Caco-2 (cell line): ENCODE measurements around the gene PIBF1. TPM values are rescaled to one million over a fixed set of nuclear protein-coding genes. Genes with fewer than 3 reads are reported as not detected.

Experiments used
- BruUV-seq: library from RNA; stranded (reverse); fragments of 400-500 nt; replicated peaks from 2 replicates; lab custom pipeline; 2021; lab: Mats Ljungman, UMichigan
- CTCF ChIA-PET: fragments of 300-600 bp; sonication (Branson Sonifier 250); formaldehyde crosslinking; loops from one replicate; lab custom pipeline; 2022; ENCODE audit warnings: antibody characterized with exemption; lab: Charles Lee
- POLR2A ChIA-PET: fragments of 300-600 bp; sonication (Branson Sonifier 250); formaldehyde crosslinking; loops from one replicate; lab custom pipeline; 2022; ENCODE audit warnings: antibody characterized with exemption; lab: Charles Lee
- DNase-seq, 2 experiments: peaks; one replicate each; pipeline versions ENCODE4 v3.0.0 to v3.0.0-alpha.2; 2020 to 2022
- H3K27me3 ChIP-seq: replicated peaks from 2 replicates; pipeline ENCODE4 v1.6.0; 2011; ENCODE audit warnings: low read length; ENCODE audit not compliant: control insufficient read depth, insufficient read depth
- H3K36me3 ChIP-seq: 2 replicates; pipeline ENCODE4 v1.5.1; 2011; ENCODE audit warnings: low read length; ENCODE audit not compliant: control insufficient read depth, insufficient read depth
- H3K4me1 ChIP-seq: fragments of 250-450 bp; sonication (Bioruptor Pico); 2 replicates; pipeline ENCODE4 v1.5.1; 2020; ENCODE audit warnings: mild to moderate bottlenecking
- H3K4me3 ChIP-seq: 2 replicates; pipeline ENCODE4 v1.5.1; 2011; ENCODE audit warnings: low read depth, mild to moderate bottlenecking, control low read depth, low read length
- H3K9me3 ChIP-seq: fragments of 250-450 bp; sonication (Bioruptor Pico); 2 replicates; pipeline ENCODE4 v1.5.1; 2020; ENCODE audit warnings: mild to moderate bottlenecking, moderate library complexity
- H3K27ac Mint-ChIP-seq: one replicate; pipeline ENCODE4 v1.8.0; 2022; ENCODE audit warnings: mixed read lengths; ENCODE audit not compliant: unreplicated experiment
- H3K27me3 Mint-ChIP-seq: one replicate; pipeline ENCODE4 v1.8.0; 2022; ENCODE audit warnings: mixed read lengths; ENCODE audit not compliant: insufficient read depth, unreplicated experiment
- H3K36me3 Mint-ChIP-seq: one replicate; pipeline ENCODE4 v1.8.0; 2022; ENCODE audit warnings: mild to moderate bottlenecking, mixed read lengths; ENCODE audit not compliant: insufficient read depth, unreplicated experiment
- H3K4me1 Mint-ChIP-seq: one replicate; pipeline ENCODE4 v1.8.0; 2022; ENCODE audit warnings: low read depth, mixed read lengths; ENCODE audit not compliant: unreplicated experiment
- H3K4me3 Mint-ChIP-seq: one replicate; pipeline ENCODE4 v1.8.0; 2022; ENCODE audit warnings: mild to moderate bottlenecking, moderate library complexity, mixed read lengths; ENCODE audit not compliant: unreplicated experiment
- H3K9me3 Mint-ChIP-seq: one replicate; pipeline ENCODE4 v1.8.0; 2022; ENCODE audit warnings: mixed read lengths; ENCODE audit not compliant: unreplicated experiment
- intact Hi-C: fragments of 100-400 bp; cut with micrococcal nuclease; formaldehyde crosslinking; loops from one replicate; pipeline ENCODE4 v1.10.0; 2022; ENCODE audit not compliant: unreplicated experiment
- total RNA-seq: library from RNA; stranded (reverse); gene quantifications from 2 replicates; pipeline ENCODE4 v1.2.3, GENCODE V29; 2022
- TF ChIP-seq, protein P1 (sequence below), 2 experiments: fragments of 200-600 bp in 1 of 2; IDR thresholded peaks; 1 replicate in 1 of 2; 2 replicates in 1 of 2; pipeline versions ENCODE4 v1.5.1 to v1.8.0; 2011 to 2022; ENCODE audit warnings: antibody characterized with exemption in 1 of 2, control low read depth in 1 of 2, inconsistent platforms in 1 of 2, low read depth in 1 of 2, low read length in 1 of 2, mild to moderate bottlenecking in 1 of 2, moderate library complexity in 1 of 2; ENCODE audit not compliant: insufficient read depth in 1 of 2, severe bottlenecking in 1 of 2, unreplicated experiment in 1 of 2

PIBF1 gene
- total RNA-seq, 1 experiment from 2014 or later: 13.4 TPM

DNA sequence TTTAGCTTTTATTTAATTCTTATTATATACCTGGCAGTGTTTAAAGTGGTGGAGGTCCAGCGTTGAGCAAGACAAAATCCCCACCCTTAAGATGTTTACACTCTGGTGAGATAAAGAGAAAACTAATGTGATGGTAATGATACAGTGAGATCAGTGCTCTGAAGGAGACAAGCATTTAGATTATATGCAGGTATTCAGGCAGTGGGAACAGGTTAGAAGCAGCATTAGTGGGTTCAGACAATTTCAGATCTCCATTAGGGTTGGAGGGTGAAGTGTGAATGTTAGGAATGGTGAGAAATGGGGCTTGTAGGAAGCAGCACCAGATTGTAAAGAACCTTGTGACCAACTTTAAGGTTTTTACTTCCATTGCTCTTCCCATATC, 39.0 kb downstream of the PIBF1 start:
- Mint-ChIP-seq H3K4me3 (no peak overlapping the region), H3K9me3 (no peaks in the 10 kb centered on the region), H3K36me3 (peaks cover 12% of the 10 kb centered on the region), H3K27me3 (no peaks in the 10 kb centered on the region), H3K27ac (no peak overlapping the region), H3K4me1 (no peaks in the 10 kb centered on the region)
- no peaks in the 10 kb centered on the region for H3K27me3 ChIP-seq
- TF ChIP-seq, protein P1, sequence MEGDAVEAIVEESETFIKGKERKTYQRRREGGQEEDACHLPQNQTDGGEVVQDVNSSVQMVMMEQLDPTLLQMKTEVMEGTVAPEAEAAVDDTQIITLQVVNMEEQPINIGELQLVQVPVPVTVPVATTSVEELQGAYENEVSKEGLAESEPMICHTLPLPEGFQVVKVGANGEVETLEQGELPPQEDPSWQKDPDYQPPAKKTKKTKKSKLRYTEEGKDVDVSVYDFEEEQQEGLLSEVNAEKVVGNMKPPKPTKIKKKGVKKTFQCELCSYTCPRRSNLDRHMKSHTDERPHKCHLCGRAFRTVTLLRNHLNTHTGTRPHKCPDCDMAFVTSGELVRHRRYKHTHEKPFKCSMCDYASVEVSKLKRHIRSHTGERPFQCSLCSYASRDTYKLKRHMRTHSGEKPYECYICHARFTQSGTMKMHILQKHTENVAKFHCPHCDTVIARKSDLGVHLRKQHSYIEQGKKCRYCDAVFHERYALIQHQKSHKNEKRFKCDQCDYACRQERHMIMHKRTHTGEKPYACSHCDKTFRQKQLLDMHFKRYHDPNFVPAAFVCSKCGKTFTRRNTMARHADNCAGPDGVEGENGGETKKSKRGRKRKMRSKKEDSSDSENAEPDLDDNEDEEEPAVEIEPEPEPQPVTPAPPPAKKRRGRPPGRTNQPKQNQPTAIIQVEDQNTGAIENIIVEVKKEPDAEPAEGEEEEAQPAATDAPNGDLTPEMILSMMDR (IDR thresholded peaks at IDR 0.05; ENCODE audit: insufficient read depth in 1 of 2, low read depth in 1 of 2, low read length in 1 of 2, severe bottlenecking in 1 of 2, unreplicated experiment in 1 of 2): no peak
- H3K9me3 ChIP-seq: no peaks in the 10 kb centered on the region
- intact Hi-C loops: no loop called here
- no peak for DNase-seq
- no peaks in the 10 kb centered on the region for H3K36me3 ChIP-seq
- CTCF ChIA-PET: no interaction called here
- POLR2A ChIA-PET: no interaction called here
- no peak overlapping the region for H3K4me3 ChIP-seq
- H3K4me1 ChIP-seq: no peaks in the 10 kb centered on the region
- BruUV-seq: no TSS peak

DNA sequence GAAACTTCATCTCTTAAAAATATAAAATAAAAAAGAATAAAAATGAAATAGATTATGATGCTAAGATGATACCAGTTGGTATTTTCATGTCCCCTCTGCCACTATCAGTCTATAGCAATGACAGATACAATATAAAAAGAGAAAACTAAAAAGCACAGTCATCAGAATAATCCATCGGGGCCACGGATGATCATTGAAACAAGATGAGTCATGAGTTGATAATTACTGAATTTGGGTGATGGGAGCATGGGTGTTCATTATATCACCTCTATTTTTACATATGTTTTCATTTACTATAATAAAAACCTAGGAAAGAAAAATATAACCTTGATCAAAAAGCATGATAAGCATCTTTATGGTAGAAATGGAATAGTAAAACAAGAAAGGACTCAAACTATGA, 41.1 kb downstream of the PIBF1 start:
- no peaks in the 10 kb centered on the region for H3K9me3 ChIP-seq
- H3K36me3 ChIP-seq: no peaks in the 10 kb centered on the region
- no peak for DNase-seq
- no peaks in the 10 kb centered on the region for H3K9me3 Mint-ChIP-seq
- no peaks in the 10 kb centered on the region for H3K27me3 Mint-ChIP-seq
- no peaks in the 10 kb centered on the region for H3K27me3 ChIP-seq
- H3K4me3 Mint-ChIP-seq: no peak overlapping the region
- intact Hi-C loops: no loop called here
- no TSS peak for BruUV-seq
- ChIA-PET CTCF (no interaction called here), POLR2A (no interaction called here)
- TF ChIP-seq, protein P1 (IDR thresholded peaks at IDR 0.05; ENCODE audit: insufficient read depth in 1 of 2, low read depth in 1 of 2, low read length in 1 of 2, severe bottlenecking in 1 of 2, unreplicated experiment in 1 of 2): no peak
- no peaks in the 10 kb centered on the region for H3K4me1 Mint-ChIP-seq
- H3K4me1 ChIP-seq: peaks cover 9% of the 10 kb centered on the region; the same call in 1 of the 2 replicates
- H3K27ac Mint-ChIP-seq: no peak overlapping the region
- peaks cover 18% of the 10 kb centered on the region for H3K36me3 Mint-ChIP-seq
- no peak overlapping the region for H3K4me3 ChIP-seq

DNA sequence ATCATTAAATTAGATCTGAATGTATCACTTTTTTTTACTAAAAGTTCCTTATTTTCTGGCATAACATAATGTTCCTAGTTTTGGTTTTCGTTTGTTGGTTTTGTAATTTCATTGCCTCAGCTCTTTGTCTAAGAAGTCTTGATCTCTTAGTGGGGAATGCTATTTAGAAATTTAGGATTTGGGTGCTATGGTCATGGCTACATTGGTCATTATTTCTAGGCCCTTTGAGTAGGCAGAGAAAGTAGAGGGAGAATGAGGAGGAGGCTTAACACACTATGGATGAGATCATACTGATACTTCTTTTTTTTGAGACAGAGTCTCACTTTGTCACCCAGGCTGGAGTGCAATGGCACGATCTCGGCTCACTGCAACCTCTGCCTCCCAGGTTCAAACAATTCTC, 41.8 kb downstream of the PIBF1 start:
- BruUV-seq: no TSS peak
- Histone ChIP-seq H3K4me3 (no peak overlapping the region), H3K27me3 (no peaks in the 10 kb centered on the region), H3K9me3 (no peaks in the 10 kb centered on the region), H3K4me1 (peaks cover 9% of the 10 kb centered on the region; the same call in 1 of the 2 replicates), H3K36me3 (no peaks in the 10 kb centered on the region)
- no peak overlapping the region for H3K4me3 Mint-ChIP-seq
- TF ChIP-seq, protein P1 (IDR thresholded peaks at IDR 0.05; ENCODE audit: insufficient read depth in 1 of 2, low read depth in 1 of 2, low read length in 1 of 2, severe bottlenecking in 1 of 2, unreplicated experiment in 1 of 2): no peak
- H3K27ac Mint-ChIP-seq: no peak overlapping the region
- H3K9me3 Mint-ChIP-seq: no peaks in the 10 kb centered on the region
- no peaks in the 10 kb centered on the region for H3K27me3 Mint-ChIP-seq
- ChIA-PET POLR2A (no interaction called here), CTCF (no interaction called here)
- intact Hi-C loops: no loop called here
- peaks cover 24% of the 10 kb centered on the region for H3K36me3 Mint-ChIP-seq
- H3K4me1 Mint-ChIP-seq: no peaks in the 10 kb centered on the region
- DNase-seq: no peak
